PC-3 (cell line): ENCODE results near the gene CDC34.

Source experiments
- EZH2 ChIP-seq: fragments of 300-600 bp; sonication (generic); IDR thresholded peaks from one replicate; pipeline ENCODE4 v1.6.1; 2017; ENCODE audit warnings: antibody characterized with exemption, mild to moderate bottlenecking, low read length; ENCODE audit not compliant: unreplicated experiment
- EZH2phosphoT487 ChIP-seq: fragments of 300-600 bp; sonication (generic); IDR thresholded peaks from 2 replicates; pipeline ENCODE4 v1.6.1; 2018; ENCODE audit warnings: mild to moderate bottlenecking, antibody characterized with exemption, low read length, borderline replicate concordance
- TF ChIP-seq, protein P1 (sequence below): fragments of 300-600 bp; sonication (generic); conservative IDR thresholded peaks from 2 replicates; pipeline ENCODE4 v1.5.1; 2017; ENCODE audit warnings: antibody characterized with exemption, low read depth, mild to moderate bottlenecking, low read length

DNA sequence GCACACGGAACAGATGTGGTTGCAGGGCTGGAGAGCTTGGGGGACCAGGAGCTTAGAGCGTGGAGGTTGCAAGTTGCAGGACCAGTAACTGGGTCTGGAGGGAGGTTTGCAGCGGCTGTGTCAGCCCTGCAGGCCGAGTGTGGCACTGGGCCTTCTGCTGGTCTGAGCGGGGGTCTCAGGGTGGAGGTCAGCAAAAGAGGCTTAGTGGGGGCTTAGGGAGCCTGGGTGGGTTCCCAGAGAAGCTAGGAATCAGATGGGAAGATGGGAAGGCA lies 52.3 kb downstream of the CDC34 start:
- TF ChIP-seq, protein P1, sequence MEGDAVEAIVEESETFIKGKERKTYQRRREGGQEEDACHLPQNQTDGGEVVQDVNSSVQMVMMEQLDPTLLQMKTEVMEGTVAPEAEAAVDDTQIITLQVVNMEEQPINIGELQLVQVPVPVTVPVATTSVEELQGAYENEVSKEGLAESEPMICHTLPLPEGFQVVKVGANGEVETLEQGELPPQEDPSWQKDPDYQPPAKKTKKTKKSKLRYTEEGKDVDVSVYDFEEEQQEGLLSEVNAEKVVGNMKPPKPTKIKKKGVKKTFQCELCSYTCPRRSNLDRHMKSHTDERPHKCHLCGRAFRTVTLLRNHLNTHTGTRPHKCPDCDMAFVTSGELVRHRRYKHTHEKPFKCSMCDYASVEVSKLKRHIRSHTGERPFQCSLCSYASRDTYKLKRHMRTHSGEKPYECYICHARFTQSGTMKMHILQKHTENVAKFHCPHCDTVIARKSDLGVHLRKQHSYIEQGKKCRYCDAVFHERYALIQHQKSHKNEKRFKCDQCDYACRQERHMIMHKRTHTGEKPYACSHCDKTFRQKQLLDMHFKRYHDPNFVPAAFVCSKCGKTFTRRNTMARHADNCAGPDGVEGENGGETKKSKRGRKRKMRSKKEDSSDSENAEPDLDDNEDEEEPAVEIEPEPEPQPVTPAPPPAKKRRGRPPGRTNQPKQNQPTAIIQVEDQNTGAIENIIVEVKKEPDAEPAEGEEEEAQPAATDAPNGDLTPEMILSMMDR, result no peak
- TF ChIP-seq EZH2 (no peak), EZH2phosphoT487 (no peak)
